Measurements from ENCODE around the gene SPON2.

DNA sequence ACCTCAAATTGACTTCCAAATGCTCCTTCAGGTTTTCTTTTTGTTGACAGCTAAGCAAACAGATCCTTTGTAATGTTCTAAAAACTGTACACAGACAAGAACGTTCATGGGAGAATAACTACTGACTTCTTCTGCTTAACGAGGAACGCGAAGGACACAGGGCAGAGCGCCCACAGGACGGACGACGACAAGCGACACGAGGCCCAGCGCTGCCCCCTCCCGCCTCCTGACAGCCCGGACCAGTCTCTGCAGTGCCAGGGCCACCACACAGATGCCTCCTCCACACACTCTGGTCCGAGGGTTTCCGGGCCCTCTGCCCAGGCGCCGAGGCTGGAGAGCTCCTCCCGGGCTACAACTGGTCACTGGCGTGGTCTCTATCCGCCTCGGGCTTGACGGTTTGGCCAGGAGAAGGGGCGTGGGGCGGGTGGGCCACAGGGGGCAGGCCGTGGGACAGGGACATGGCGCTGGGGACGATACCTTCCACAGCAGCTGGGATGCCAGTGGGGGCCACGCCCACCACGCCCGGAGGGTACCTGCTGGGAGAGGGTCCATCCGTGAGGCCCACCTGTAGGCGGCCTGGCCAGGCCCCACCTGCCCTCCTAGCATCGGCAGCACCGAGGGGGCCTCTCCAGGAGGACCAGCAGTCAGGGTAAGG lies 39.6 kb upstream of the SPON2 start:
- TF ChIP-seq, protein P1, sequence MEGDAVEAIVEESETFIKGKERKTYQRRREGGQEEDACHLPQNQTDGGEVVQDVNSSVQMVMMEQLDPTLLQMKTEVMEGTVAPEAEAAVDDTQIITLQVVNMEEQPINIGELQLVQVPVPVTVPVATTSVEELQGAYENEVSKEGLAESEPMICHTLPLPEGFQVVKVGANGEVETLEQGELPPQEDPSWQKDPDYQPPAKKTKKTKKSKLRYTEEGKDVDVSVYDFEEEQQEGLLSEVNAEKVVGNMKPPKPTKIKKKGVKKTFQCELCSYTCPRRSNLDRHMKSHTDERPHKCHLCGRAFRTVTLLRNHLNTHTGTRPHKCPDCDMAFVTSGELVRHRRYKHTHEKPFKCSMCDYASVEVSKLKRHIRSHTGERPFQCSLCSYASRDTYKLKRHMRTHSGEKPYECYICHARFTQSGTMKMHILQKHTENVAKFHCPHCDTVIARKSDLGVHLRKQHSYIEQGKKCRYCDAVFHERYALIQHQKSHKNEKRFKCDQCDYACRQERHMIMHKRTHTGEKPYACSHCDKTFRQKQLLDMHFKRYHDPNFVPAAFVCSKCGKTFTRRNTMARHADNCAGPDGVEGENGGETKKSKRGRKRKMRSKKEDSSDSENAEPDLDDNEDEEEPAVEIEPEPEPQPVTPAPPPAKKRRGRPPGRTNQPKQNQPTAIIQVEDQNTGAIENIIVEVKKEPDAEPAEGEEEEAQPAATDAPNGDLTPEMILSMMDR (IDR thresholded peaks at IDR 0.05): no peak
- no peak for TF ChIP-seq POLR2A (IDR thresholded peaks at IDR 0.05)

All from thyroid gland (tissue), 4 donors.